HG02885 (cell line): ENCODE results near the gene PIK3C2A.

Experiments used
- ATAC-seq: cut with Tn5 transposase; IDR thresholded peaks from one replicate; pipeline ENCODE4 v1.9.1; 2021; ENCODE audit warnings: mild to moderate bottlenecking; ENCODE audit not compliant: unreplicated experiment, poor library complexity

PIK3C2A gene

DNA sequence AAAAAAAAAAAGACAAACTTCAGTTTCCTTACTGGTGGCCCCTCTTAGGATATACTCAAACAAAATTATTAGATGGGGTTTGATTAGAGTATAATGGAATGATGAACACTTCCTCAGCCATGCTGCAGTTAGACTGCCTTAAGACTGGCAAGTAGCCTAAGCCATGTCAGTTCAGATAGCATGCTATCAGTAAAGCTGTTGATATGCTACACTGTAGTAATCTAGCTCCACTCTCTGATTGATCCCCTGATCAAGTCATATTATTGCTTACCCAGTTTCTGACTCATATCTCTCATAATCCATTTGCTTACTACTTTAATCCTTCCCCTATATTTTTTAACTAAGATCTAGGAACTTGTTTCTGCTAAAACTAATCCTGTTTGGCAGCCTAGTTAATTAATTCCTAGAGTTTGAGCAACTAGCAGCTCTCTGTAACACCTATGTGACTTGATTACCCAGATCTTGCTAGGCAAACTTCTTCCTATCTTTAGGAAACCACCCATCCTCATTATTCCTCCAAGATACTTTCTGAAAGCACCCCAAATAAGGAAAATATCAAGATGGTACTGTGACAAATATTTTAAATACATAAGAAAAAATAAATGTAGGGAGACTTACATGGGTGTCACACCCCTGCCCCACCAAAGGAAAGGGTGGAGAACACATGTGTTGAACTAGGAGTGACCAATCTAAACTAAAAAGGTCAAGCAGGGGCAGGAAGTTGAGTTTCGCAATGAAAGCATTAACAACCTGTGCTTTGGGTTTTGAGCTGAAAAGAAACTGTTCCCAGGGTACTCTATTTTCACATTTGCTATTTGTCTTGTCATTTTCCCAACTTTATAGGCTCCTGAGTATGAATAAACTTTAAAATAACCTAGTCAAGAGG, 43.2 kb downstream of the PIK3C2A start:
- no peak for ATAC-seq

DNA sequence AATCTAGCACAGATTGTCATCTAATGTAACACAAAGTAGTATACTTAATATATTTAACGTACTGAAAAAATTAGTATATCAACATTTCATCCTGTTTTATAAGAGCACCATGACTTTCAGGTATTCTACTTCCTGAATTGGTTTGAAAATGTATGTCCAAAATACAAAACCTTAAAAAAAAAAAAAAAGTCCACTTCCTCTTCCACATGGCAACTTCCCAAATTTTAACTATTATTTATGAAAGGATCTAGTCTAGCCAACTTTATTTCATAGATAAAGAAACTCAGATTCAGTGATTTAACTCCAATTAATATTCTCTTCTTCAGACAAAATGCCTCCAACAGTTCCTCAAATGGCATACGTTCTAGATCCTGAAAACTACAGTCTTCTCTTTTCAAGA, 44.0 kb downstream of the PIK3C2A start:
- no peak for ATAC-seq

- no peak for ATAC-seq
Measured at GRCh38 chr11:17163291-17163690, 44.5 kb downstream of the PIK3C2A start.

- ATAC-seq, result no peak
Measured at GRCh38 chr11:17162376-17162775, 45.4 kb downstream of the PIK3C2A start.

GRCh38 chr11:17161515-17161914, 46.3 kb downstream of the PIK3C2A start:
- ATAC-seq, result peak; percentile 67

DNA sequence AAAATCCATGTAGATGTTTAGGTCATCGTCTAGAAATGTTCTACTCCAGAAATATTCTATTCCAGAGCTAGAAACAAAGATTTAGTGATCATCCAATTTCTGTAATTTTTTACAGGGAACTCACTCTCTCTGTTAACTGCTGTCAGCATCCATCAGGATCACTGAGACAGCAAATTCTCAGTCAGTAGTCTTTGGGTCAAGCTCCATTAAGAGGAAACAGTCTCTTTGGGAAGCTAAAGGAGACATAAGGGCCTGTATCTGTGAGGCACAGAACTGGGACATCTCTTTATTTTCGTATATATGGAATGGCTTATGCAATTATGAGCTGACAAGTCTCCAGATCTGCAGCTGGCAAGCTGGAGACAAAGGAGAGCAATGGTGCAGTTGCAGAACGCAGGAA, 48.3 kb downstream of the PIK3C2A start:
- ATAC-seq, result no peak
